ENCODE data around the gene HTR3E.

GRCh38 chr3:184135149-184135910 is 38.5 kb downstream of the HTR3E start, which contains the start of gene EIF2B5:
- TF ChIP-seq CTCF (IDR thresholded peaks at IDR 0.05; ENCODE audit: poor library complexity, severe bottlenecking) (peak; percentile 72), EZH2 (IDR thresholded peaks at IDR 0.05; ENCODE audit: borderline replicate concordance, insufficient read depth, low read length, poor library complexity, severe bottlenecking) (no peak), REST (IDR thresholded peaks at IDR 0.05; ENCODE audit: borderline replicate concordance) (peak; percentile 70), POLR2AphosphoS5 (IDR thresholded peaks at IDR 0.05) (peak; percentile 80), EP300 (conservative IDR thresholded peaks at IDR 0.05; ENCODE audit: poor library complexity, severe bottlenecking) (peak; percentile 39), TAF1 (IDR thresholded peaks at IDR 0.05; ENCODE audit: low read depth) (peak; percentile 88)

Measured in neural cell (in vitro differentiated cells).